ENCODE results near the gene CDK5RAP2. TPM values are rescaled to one million over a fixed set of nuclear protein-coding genes. Genes with fewer than 3 reads are reported as not detected.

The CDK5RAP2 gene
- total RNA-seq, 3 donors from 2014 or later (not counting 1 experiment from before 2014, with no cell fraction given) = 81.5 to 95.7 (median 82.4) TPM

DNA sequence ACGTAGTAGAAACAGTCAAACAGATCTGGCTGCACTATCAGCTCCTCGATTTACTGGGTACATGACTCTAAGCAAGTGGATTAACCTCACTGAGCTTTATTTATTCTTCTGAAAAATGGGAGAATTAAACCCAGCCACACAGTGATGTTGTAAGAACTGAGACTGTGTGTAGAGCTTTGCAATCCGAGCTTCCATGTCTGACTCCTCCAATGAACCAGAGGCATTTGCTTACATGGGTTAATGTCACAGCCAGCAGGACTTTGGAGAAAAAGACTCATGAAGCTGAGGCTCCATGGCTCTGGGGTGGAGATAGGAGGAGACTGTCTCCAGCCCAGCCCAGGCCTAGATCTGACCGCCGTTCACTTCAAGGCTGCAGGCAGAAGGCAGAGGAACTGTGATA is 201.3 kb downstream of the CDK5RAP2 start:
- H3K27ac ChIP-seq (ENCODE audit: low read length) = no peak overlapping the region
- no peak for ATAC-seq
- intact Hi-C loops (cut with micrococcal nuclease) = no loop called here
- 100% methylated on average over 5 of the region's 5 CpGs for WGBS (ENCODE audit: insufficient coverage)
- H3K4me1 Mint-ChIP-seq = peaks cover 0 to 5% of the 10 kb centered on the region in 2 donors
- no peak overlapping the region for H3K4me3 ChIP-seq (ENCODE audit: low read length)
- no peaks in the 10 kb centered on the region for H3K4me1 ChIP-seq (ENCODE audit: control insufficient read depth, insufficient read depth, low read length)
- H3K4me3 Mint-ChIP-seq = no peak overlapping the region
- TF ChIP-seq, protein P1, sequence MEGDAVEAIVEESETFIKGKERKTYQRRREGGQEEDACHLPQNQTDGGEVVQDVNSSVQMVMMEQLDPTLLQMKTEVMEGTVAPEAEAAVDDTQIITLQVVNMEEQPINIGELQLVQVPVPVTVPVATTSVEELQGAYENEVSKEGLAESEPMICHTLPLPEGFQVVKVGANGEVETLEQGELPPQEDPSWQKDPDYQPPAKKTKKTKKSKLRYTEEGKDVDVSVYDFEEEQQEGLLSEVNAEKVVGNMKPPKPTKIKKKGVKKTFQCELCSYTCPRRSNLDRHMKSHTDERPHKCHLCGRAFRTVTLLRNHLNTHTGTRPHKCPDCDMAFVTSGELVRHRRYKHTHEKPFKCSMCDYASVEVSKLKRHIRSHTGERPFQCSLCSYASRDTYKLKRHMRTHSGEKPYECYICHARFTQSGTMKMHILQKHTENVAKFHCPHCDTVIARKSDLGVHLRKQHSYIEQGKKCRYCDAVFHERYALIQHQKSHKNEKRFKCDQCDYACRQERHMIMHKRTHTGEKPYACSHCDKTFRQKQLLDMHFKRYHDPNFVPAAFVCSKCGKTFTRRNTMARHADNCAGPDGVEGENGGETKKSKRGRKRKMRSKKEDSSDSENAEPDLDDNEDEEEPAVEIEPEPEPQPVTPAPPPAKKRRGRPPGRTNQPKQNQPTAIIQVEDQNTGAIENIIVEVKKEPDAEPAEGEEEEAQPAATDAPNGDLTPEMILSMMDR (IDR thresholded peaks at IDR 0.05) = no peak
- peaks cover 6% of the 10 kb centered on the region for H3K9me3 ChIP-seq (ENCODE audit: control insufficient read depth, insufficient read depth, low read length)
- H3K27me3 Mint-ChIP-seq (ENCODE audit: low read depth in 2 of 2) = no peaks in the 10 kb centered on the region
- no peaks in the 10 kb centered on the region for H3K36me3 Mint-ChIP-seq
- H3K36me3 ChIP-seq (ENCODE audit: control insufficient read depth, insufficient read depth, low read length) = no peaks in the 10 kb centered on the region
- no peaks in the 10 kb centered on the region for H3K27me3 ChIP-seq (ENCODE audit: control insufficient read depth, insufficient read depth, low read length)
- no peaks in the 10 kb centered on the region for H3K9me3 Mint-ChIP-seq
- no peak for DNase-seq
- no peak overlapping the region for H3K27ac Mint-ChIP-seq

DNA sequence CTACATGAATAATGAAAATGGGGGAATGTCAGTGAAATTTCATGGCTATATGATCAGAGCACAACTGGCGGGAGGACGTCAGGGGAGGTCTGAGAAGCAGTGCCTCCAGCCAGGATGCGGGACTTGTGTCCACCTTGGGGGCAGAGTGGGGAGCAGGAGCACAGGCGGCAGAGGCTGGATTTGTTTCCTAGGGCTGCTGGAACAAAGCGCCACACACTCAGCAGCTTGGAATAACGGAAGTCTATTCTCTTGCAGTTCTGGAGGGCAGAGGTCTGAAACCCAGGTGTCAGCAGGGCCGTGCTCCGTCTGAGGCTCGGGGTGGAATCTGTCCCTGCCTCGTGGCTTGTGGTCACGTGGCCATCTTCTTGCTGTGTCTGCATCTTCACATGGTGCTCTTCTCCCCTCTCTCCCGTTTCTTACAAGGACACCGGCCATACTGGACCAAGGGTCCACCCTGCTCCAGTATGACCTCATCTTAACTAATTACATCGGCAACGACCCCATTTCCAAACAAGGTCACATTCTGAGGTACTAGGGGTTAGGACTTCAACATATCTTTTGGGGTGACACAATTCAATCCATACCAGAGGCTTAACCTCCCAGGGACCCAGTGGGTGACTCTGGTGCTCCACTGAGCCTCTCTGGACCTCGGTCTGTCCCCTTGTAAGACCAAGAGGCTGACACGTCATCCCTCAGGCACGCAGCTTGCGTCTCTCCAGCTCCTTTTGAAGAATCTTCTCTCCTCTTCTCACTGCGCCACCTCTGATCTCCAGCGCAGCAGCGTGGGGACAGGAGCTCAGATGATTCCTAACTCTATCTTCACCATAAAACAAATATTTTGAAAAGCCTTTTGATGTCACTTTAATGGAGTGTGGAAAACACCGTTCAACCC is 202.5 kb downstream of the CDK5RAP2 start:
- Histone ChIP-seq H3K4me1 (ENCODE audit: control insufficient read depth, insufficient read depth, low read length) (no peaks in the 10 kb centered on the region), H3K9me3 (ENCODE audit: control insufficient read depth, insufficient read depth, low read length) (peaks cover 6% of the 10 kb centered on the region), H3K36me3 (ENCODE audit: control insufficient read depth, insufficient read depth, low read length) (no peaks in the 10 kb centered on the region), H3K4me3 (ENCODE audit: low read length) (no peak overlapping the region), H3K27ac (ENCODE audit: low read length) (no peak overlapping the region), H3K27me3 (ENCODE audit: control insufficient read depth, insufficient read depth, low read length) (no peaks in the 10 kb centered on the region)
- Mint-ChIP-seq H3K27me3 (ENCODE audit: low read depth in 2 of 2) (no peaks in the 10 kb centered on the region), H3K4me1 (peaks cover 0 to 5% of the 10 kb centered on the region in 2 donors), H3K9me3 (no peaks in the 10 kb centered on the region), H3K36me3 (no peaks in the 10 kb centered on the region), H3K4me3 (no peak overlapping the region), H3K27ac (no peak overlapping the region)
- TF ChIP-seq, protein P1 (IDR thresholded peaks at IDR 0.05) = no peak
- intact Hi-C loops (cut with micrococcal nuclease) = no loop called here
- 93% methylated on average over 23 of the region's 23 CpGs for WGBS (ENCODE audit: insufficient coverage)
- DNase-seq (no peak), ATAC-seq (no peak)

DNA sequence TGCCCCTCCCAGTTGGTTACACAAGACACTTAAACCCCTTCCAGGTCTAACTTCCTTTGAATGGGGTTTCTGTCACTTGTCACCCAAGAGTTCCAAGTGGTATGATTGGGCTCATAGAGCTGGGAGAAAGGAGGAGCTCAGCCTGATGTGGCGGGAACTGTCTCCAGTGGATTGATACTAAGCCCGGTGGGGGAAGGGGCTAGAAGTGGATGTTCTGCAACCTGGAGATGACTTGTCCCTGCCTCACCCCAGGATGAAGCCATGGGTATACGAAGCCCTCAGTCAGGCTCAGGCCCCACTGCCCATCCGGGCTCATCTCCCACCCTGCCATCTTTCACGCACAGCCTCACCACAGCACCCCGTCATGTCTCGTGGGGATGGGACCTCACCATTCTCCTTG is 203.9 kb downstream of the CDK5RAP2 start:
- H3K4me1 ChIP-seq (ENCODE audit: control insufficient read depth, insufficient read depth, low read length) = no peaks in the 10 kb centered on the region
- no peak overlapping the region for H3K4me3 Mint-ChIP-seq
- no peak overlapping the region for H3K27ac Mint-ChIP-seq
- no peaks in the 10 kb centered on the region for H3K4me1 Mint-ChIP-seq
- no peaks in the 10 kb centered on the region for H3K27me3 ChIP-seq (ENCODE audit: control insufficient read depth, insufficient read depth, low read length)
- no peaks in the 10 kb centered on the region for H3K27me3 Mint-ChIP-seq (ENCODE audit: low read depth in 2 of 2)
- H3K4me3 ChIP-seq (ENCODE audit: low read length) = no peak overlapping the region
- ATAC-seq (no peak), DNase-seq (no peak)
- H3K36me3 ChIP-seq (ENCODE audit: control insufficient read depth, insufficient read depth, low read length) = no peaks in the 10 kb centered on the region
- WGBS (ENCODE audit: insufficient coverage) = 95% methylated on average over 6 of the region's 7 CpGs
- intact Hi-C loops (cut with micrococcal nuclease) = no loop called here
- no peaks in the 10 kb centered on the region for H3K9me3 Mint-ChIP-seq
- no peak overlapping the region for H3K27ac ChIP-seq (ENCODE audit: low read length)
- TF ChIP-seq, protein P1 (IDR thresholded peaks at IDR 0.05) = no peak
- H3K9me3 ChIP-seq (ENCODE audit: control insufficient read depth, insufficient read depth, low read length) = peaks cover 6% of the 10 kb centered on the region
- no peaks in the 10 kb centered on the region for H3K36me3 Mint-ChIP-seq
